ENCODE measurements around the gene KIRREL2. TPM values are rescaled to one million over a fixed set of nuclear protein-coding genes. Genes with fewer than 3 reads are reported as not detected.
A peak's percentile ranks its signal among the peaks of the same experiment; 100 is the strongest.

KIRREL2 gene
- total RNA-seq, result 97.5 and 100.0 TPM in 2 replicates
- long read RNA-seq, partial matches to known transcripts, result 1 of 3 reads
- long read RNA-seq, other reads (novel, unspliced or antisense), result 2 of 3 reads

GRCh38 chr19:35856546-35857149 is at the start of gene KIRREL2:
Gene KIRREL2 (plus strand): TSS chr19:35856911. CDS start chr19:35857120, 209 bp downstream.
- TF ChIP-seq, protein P1, sequence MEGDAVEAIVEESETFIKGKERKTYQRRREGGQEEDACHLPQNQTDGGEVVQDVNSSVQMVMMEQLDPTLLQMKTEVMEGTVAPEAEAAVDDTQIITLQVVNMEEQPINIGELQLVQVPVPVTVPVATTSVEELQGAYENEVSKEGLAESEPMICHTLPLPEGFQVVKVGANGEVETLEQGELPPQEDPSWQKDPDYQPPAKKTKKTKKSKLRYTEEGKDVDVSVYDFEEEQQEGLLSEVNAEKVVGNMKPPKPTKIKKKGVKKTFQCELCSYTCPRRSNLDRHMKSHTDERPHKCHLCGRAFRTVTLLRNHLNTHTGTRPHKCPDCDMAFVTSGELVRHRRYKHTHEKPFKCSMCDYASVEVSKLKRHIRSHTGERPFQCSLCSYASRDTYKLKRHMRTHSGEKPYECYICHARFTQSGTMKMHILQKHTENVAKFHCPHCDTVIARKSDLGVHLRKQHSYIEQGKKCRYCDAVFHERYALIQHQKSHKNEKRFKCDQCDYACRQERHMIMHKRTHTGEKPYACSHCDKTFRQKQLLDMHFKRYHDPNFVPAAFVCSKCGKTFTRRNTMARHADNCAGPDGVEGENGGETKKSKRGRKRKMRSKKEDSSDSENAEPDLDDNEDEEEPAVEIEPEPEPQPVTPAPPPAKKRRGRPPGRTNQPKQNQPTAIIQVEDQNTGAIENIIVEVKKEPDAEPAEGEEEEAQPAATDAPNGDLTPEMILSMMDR (IDR thresholded peaks at IDR 0.05; ENCODE audit: unreplicated experiment), result no peak
- peaks cover 56% of the 10 kb centered on the region for H3K4me1 Mint-ChIP-seq (ENCODE audit: low read depth)

GRCh38 chr19:35807633-35808032 is 49.1 kb upstream of the KIRREL2 start:
- DNase-seq (ENCODE audit: low spot score, unreplicated experiment), result no peak
- Mint-ChIP-seq H3K9me3 (ENCODE audit: low read depth) (no peaks in the 10 kb centered on the region), H3K36me3 (ENCODE audit: insufficient read depth) (no peaks in the 10 kb centered on the region), H3K27ac (no peak overlapping the region), H3K4me3 (ENCODE audit: low read depth) (no peak overlapping the region), H3K27me3 (peaks cover 10% of the 10 kb centered on the region), H3K4me1 (ENCODE audit: low read depth) (peaks cover under 1% of the 10 kb centered on the region)
- TF ChIP-seq, protein P1 (IDR thresholded peaks at IDR 0.05; ENCODE audit: unreplicated experiment), result no peak

More at GRCh38 chr19:35856546-35857149, at the start of gene KIRREL2:
- Mint-ChIP-seq H3K4me3 (ENCODE audit: low read depth) (peak within 1 kb of the TSS; percentile 95), H3K9me3 (ENCODE audit: low read depth) (no peaks in the 10 kb centered on the region), H3K27me3 (peaks cover 22% of the 10 kb centered on the region), H3K27ac (peak within 1 kb of the TSS; percentile 96), H3K36me3 (ENCODE audit: insufficient read depth) (peaks cover 11% of the 10 kb centered on the region)
- DNase-seq (ENCODE audit: low spot score, unreplicated experiment), result peak; percentile 58

GRCh38 chr19:35811317-35812219 is 45.1 kb upstream of the KIRREL2 start:
- H3K27me3 Mint-ChIP-seq, result peaks cover 16% of the 10 kb centered on the region
- H3K36me3 Mint-ChIP-seq (ENCODE audit: insufficient read depth), result no peaks in the 10 kb centered on the region
- no peak overlapping the region for H3K4me3 Mint-ChIP-seq (ENCODE audit: low read depth)
- H3K9me3 Mint-ChIP-seq (ENCODE audit: low read depth), result no peaks in the 10 kb centered on the region
- TF ChIP-seq, protein P1 (IDR thresholded peaks at IDR 0.05; ENCODE audit: unreplicated experiment), result no peak
- DNase-seq (ENCODE audit: low spot score, unreplicated experiment), result no peak
- H3K4me1 Mint-ChIP-seq (ENCODE audit: low read depth), result peaks cover 2% of the 10 kb centered on the region
- peak overlapping the region; percentile 2 for H3K27ac Mint-ChIP-seq

DNA sequence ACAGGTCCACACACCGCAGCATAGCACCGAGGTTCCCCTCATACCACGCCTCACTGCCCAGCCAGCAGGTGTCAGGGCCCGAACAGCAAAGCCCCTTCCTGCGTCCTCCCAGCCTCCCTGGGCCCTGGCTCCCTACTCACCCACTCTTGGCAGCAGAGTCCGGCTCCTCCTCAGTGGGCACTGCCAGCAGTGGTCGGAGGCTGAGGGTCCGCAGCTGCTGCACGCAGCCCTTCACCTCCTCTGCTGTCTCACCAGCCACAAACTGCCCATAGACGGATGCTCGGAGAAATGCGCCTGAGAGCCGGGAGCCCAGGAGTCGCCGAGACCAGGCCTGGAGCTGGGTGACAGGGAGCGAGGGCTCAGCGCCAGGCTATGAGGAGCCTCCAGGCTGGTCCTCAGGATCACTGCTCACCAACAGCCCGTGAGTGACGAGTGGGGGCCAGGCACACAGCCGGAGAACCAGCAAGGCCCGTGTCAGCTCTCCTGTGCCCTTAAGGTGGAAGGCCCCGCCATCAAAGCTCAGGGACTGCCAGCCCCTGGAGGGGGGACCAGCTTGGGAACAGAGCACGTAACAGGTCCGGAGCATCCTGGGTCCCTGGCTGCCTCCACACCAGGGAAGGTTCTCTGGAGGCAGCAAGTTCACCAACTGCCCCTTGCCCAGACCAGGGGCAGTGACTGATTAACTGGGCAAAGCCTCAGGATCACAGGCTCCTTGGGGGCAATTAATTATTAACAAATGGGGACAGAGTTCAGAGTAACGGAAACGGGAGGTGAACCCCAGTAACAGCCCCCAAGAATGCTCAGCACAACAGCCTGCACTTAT is 44.3 kb upstream of the KIRREL2 start, which contains the start of gene PRODH2:
Gene PRODH2, minus strand, starts transcription at position 626 of the 823 bp plus-strand sequence. Its CDS starts 40 bp downstream, at position 586.
- Mint-ChIP-seq H3K27ac (peak within 1 kb of the TSS; percentile 2), H3K27me3 (peaks cover 17% of the 10 kb centered on the region), H3K9me3 (ENCODE audit: low read depth) (no peaks in the 10 kb centered on the region), H3K4me1 (ENCODE audit: low read depth) (peaks cover 2% of the 10 kb centered on the region), H3K36me3 (ENCODE audit: insufficient read depth) (no peaks in the 10 kb centered on the region), H3K4me3 (ENCODE audit: low read depth) (no peak within 1 kb of the TSS)
- TF ChIP-seq, protein P1 (IDR thresholded peaks at IDR 0.05; ENCODE audit: unreplicated experiment), result no peak
- DNase-seq (ENCODE audit: low spot score, unreplicated experiment), result no peak
